Activated naive CD4-positive, alpha-beta T cell treated with anti-CD3 and anti-CD28 coated beads, Interleukin-2, amount 50 U/mL, for 16 hours (primary cell): Measurements from ENCODE around the gene FAM162B.
"Not testable (repeated sequence)": the region's sequence is repeated elsewhere in the genome, so short reads cannot be mapped to it uniquely, and the experiment has no call there.

Experiments
- DNase-seq: peaks from one replicate; pipeline ENCODE4 v3.0.0-alpha.2; 2020

The FAM162B gene

GRCh38 chr6:116764961-116765841 lies at the start of gene FAM162B:
FAM162B (minus strand) TSS chr6:116765719; CDS start chr6:116765576, 143 bp downstream.
- DNase-seq: no peak

GRCh38 chr6:116812051-116812650 lies 46.6 kb upstream of the FAM162B start:
- no peak for DNase-seq

DNA sequence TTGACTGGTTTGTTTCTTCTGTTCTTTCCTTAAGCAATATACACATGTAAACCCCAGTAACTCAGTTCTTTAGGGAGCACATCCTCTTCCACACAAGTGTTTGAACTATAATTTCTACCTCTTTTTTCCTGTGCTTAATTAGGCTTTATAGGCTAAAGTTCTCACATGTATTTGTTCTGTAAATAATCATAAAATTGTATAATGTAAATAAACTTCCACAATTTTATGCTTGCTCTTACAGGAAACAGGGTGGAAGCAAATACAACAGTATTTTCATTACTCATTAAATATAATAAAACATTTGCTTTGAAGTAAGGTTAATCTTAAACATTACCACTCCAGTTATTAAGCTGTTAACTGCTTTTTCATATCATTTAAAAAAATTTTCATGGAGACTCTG lies 36.5 kb upstream of the FAM162B start:
- no peak for DNase-seq

DNA sequence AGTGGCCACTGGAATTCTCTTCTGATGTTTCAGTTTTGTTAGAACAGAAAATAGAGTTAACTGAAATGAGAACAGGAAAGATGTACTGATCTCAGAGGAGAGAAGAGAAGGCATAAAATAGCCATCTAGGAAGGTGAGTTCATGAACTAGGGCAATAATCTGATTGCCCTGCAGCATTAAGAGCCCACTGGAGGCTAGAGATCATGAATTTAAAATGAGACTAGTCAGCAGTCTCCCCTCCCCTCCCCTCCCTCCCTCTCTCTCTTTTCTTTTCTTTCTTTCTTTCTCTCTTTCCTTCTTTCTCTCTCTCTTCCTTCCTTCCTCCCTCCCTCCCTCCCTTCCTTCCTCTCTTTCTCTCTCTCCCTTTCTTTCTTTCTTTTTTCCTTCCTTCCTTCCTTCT lies 34.4 kb upstream of the FAM162B start:
- DNase-seq: no peak

GRCh38 chr6:116797585-116797984 lies 32.1 kb upstream of the FAM162B start:
- DNase-seq: no peak

GRCh38 chr6:116793224-116793623 lies 27.7 kb upstream of the FAM162B start:
- no peak for DNase-seq

- DNase-seq: no peak
Measured at GRCh38 chr6:116783852-116784251, 18.3 kb upstream of the FAM162B start.

- DNase-seq: no peak
Measured at GRCh38 chr6:116779573-116780164, 14.2 kb upstream of the FAM162B start.

- DNase-seq: no peak
Measured at GRCh38 chr6:116773886-116774285, 8.4 kb upstream of the FAM162B start.

- DNase-seq: no peak
Measured at GRCh38 chr6:116772450-116772849, 6.9 kb upstream of the FAM162B start.

GRCh38 chr6:116767715-116768114 lies 2.2 kb upstream of the FAM162B start:
- DNase-seq: no peak

DNA sequence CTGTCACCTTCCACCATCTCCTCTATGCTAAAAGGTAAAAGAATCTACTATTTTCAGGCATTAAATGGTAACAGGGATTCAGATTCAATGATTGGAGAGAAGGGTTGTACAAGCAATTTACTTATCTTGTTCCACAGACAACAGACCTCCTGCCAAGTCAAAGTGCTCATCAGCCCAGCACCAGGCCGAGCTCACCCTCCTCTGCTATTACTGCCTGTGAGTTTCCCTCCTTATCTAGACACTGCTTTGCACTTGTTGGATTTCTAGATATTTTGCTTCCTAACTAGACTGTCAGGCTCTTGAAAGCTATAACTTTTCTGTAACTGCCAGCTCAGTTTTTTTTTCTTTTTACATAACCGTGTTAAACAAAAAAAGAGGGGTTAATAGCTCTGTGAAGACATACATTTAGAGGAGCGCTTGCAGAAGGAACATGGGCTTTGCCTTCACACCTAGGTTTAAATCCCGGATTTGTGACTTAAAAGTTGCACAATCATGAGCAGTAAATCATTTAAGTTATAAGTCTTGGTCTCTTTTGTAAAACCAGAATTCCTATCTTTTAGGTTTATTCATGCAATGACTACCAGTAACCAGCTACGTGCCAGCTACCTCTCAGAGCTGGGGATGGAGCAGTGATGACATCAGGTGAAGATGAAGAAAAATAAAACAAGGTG lies 1.1 kb upstream of the FAM162B start:
- DNase-seq: no peak

DNA sequence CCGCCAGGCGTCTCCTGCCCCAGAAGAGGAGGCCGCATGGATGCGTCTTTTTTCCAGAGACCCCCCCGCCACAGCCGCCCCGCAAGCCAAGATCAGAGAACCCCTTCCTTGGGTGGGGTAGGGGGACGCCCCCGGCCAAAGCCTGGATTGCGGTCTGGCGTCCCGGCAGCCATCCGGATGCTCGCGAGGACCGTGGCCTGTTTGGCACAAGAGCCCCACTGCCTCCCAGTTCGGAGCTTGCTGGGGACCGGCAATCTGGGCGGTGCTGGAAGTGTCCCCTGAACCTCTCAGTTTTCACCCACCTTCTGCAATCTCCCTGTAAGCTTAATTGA lies 924 bp downstream of the FAM162B start:
- no peak for DNase-seq

DNA sequence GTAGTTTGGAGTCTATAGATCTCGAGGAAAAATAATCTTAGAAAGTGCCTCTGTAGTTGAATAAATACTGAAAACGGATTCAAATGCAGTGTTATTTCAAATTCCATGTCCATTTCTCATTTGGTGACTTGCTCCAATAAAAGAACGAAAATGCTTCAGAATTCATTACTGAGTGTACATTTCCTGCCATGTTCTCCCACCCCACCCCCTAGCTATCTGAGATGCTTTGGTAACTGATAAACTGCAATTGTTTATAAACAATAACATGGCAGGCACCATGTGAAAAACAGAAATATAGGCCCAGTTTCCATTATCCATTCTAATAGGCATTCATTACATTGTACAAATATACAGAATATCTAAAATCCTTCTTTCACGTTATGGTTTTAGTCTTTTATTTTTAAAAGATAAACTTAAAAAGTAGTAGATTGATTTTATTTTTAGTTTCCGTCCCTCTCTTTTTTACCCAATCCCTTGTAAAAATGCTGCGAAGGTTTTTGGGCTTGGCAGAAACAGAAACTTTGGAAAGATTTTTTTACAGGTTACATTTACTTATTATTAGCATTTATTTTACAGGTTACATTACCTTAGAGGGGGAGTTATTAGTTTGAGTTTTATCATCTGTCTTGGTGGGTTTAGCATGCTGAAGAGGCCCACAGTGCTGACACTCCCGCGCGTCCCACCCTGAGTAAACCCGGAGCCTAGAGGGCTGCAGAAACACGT lies 1.5 kb downstream of the FAM162B start:
- DNase-seq: no peak

GRCh38 chr6:116763048-116763447 lies 2.5 kb downstream of the FAM162B start:
- DNase-seq: no peak

- DNase-seq: no peak
Measured at GRCh38 chr6:116762235-116762634, 3.3 kb downstream of the FAM162B start.

DNA sequence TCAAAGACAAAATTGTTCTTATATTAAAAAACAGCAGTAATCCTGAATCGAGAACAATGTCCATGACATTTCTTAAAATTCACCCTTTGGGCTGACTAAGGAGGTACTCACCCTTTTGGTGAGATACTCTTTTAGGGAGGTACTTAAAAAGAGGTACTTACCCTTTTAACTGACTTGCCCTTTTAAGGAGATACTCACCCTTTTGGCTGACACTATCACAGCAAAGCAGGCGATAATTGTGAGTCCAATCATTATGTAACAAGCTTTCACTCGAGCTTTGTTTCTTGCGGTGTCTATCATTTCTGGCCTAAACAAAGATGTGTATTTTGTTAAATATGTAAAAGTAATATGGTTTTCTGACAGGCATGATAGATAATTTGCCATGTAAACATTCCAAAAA lies 3.7 kb downstream of the FAM162B start:
- no peak for DNase-seq

GRCh38 chr6:116745176-116745575 lies 20.3 kb downstream of the FAM162B start:
- DNase-seq: no peak

DNA sequence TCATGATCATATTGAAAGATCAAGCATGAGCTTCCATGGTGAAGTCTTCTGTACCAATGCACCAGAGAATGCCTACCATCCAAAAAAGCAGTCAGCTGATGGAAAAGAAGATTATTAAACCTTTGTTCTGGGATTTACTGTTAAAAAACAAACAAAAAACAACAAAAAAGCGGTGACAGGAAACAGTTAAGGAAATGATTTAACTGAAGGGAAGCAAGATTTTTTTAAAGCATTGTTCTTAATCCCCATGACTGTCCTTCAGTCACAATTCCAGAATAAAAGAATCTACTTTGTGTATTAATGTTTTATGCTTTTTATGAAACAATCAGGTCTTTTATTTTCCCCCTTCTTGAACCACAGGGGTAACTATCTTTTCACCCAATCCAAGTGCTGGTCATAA lies 23.9 kb downstream of the FAM162B start:
- DNase-seq: no peak

- not testable (repeated sequence) for DNase-seq
Measured at GRCh38 chr6:116740486-116740885, 25.0 kb downstream of the FAM162B start.

DNA sequence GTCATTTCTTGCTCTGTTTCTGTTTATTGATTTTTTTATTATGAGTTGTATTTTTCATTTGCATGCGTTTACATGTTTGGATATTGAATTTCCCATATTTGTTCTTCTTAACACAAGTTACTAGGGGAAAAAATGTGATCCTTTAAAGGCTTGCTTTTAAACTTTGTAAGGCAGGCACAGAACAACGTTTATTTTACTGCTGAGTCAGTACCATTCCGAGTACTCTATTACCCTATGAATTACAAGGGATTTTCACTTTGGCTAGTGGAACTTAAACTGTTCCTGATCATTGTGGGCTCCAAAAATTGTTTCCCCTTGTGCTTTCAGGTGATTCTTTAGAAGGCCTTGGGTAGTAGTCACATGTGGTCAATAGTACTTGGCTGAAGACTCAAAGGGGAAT lies 28.5 kb downstream of the FAM162B start:
- DNase-seq: no peak

DNA sequence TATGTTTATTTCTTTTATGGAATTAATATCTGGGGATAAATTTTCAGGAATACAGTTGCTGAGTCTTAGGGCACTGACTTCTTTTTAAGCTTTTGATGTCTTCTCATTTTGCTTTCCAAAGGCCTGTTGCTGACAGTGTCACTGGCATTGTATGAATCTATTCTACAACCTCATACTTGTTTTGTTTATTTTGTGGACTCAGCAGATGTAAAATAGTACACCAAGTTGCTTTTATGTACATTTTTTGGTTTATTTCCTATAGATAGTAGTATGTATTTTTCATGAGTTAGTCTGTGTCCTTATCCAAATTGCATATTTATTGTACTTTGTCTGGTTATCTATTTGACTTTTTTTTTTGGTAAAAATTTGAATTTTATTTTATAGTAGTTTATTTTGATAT lies 35.0 kb downstream of the FAM162B start:
- no peak for DNase-seq

DNA sequence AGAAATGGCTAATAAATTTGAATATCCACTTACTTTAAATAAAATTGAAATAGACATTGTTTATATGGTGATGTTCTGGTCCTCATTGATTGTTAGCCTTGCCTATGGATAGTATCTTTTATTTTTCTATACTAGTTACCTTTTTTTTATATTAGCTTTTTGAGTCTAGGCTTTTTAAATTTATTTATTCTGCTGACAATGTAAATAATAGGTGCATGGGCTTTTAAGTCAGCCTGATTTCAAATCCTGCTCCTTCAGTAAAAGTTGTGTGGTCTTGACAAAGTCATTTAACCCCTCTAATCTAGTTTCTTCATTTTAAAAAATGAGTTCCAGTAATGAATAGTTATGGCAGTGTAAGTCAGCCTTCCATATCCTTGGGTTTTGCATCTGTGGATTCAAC lies 38.6 kb downstream of the FAM162B start:
- DNase-seq: no peak
